IPS-18a (cell line): Measurements from ENCODE around the gene FEZF2.
A peak's percentile ranks its signal among the peaks of the same experiment; 100 is the strongest.

Source experiments
- H3K27ac ChIP-seq: one replicate; pipeline ENCODE4 v1.5.1; 2013; ENCODE audit warnings: low read length
- H3K27me3 ChIP-seq: one replicate; pipeline ENCODE4 v1.6.1; 2013; ENCODE audit warnings: mild to moderate bottlenecking, low read length; ENCODE audit not compliant: control insufficient read depth, insufficient read depth
- H3K36me3 ChIP-seq: one replicate; pipeline ENCODE4 v1.6.1; 2013; ENCODE audit warnings: low read depth, low read length; ENCODE audit not compliant: control insufficient read depth
- H3K4me1 ChIP-seq: one replicate; pipeline ENCODE4 v1.6.1; 2013; ENCODE audit warnings: low read depth, low read length; ENCODE audit not compliant: control insufficient read depth
- H3K4me3 ChIP-seq: one replicate; pipeline ENCODE4 v1.5.1; 2013; ENCODE audit warnings: low read length
- H3K9ac ChIP-seq: one replicate; pipeline ENCODE4 v1.6.1; 2013; ENCODE audit warnings: mild to moderate bottlenecking, low read length, moderate library complexity
- H3K9me3 ChIP-seq: one replicate; pipeline ENCODE4 v1.6.1; 2013; ENCODE audit warnings: low read depth, low read length; ENCODE audit not compliant: control insufficient read depth

FEZF2 gene

GRCh38 chr3:62371720-62372591 is 1.4 kb downstream of the FEZF2 start:
- Histone ChIP-seq H3K9me3 (no peaks in the 10 kb centered on the region), H3K27me3 (peaks cover 100% of the 10 kb centered on the region), H3K9ac (no peak overlapping the region), H3K27ac (no peak overlapping the region), H3K36me3 (no peaks in the 10 kb centered on the region), H3K4me3 (peak overlapping the region; percentile 25), H3K4me1 (peaks cover 65% of the 10 kb centered on the region)

- H3K9ac ChIP-seq = no peak overlapping the region
- peak overlapping the region; percentile 19 for H3K4me3 ChIP-seq
- no peaks in the 10 kb centered on the region for H3K9me3 ChIP-seq
- no peak overlapping the region for H3K27ac ChIP-seq
- H3K4me1 ChIP-seq = peaks cover 67% of the 10 kb centered on the region
- H3K36me3 ChIP-seq = no peaks in the 10 kb centered on the region
- H3K27me3 ChIP-seq = peaks cover 100% of the 10 kb centered on the region
Measured at GRCh38 chr3:62370858-62371719, 2.3 kb downstream of the FEZF2 start.

- Histone ChIP-seq H3K36me3 (no peaks in the 10 kb centered on the region), H3K9me3 (no peaks in the 10 kb centered on the region), H3K27ac (no peak overlapping the region), H3K4me3 (peak overlapping the region; percentile 19), H3K4me1 (peaks cover 61% of the 10 kb centered on the region), H3K27me3 (peaks cover 100% of the 10 kb centered on the region), H3K9ac (no peak overlapping the region)
Measured at GRCh38 chr3:62370112-62370857, 3.1 kb downstream of the FEZF2 start.

- no peak overlapping the region for H3K27ac ChIP-seq
- peak overlapping the region; percentile 52 for H3K4me3 ChIP-seq
- peaks cover 100% of the 10 kb centered on the region for H3K27me3 ChIP-seq
- H3K4me1 ChIP-seq = peaks cover 52% of the 10 kb centered on the region
- no peaks in the 10 kb centered on the region for H3K36me3 ChIP-seq
- no peaks in the 10 kb centered on the region for H3K9me3 ChIP-seq
- H3K9ac ChIP-seq = no peak overlapping the region
Measured at GRCh38 chr3:62369476-62369743, 3.9 kb downstream of the FEZF2 start.

GRCh38 chr3:62368705-62369475 is 4.5 kb downstream of the FEZF2 start:
- H3K27me3 ChIP-seq = peaks cover 100% of the 10 kb centered on the region
- no peak overlapping the region for H3K27ac ChIP-seq
- no peaks in the 10 kb centered on the region for H3K9me3 ChIP-seq
- no peak overlapping the region for H3K9ac ChIP-seq
- no peaks in the 10 kb centered on the region for H3K36me3 ChIP-seq
- H3K4me3 ChIP-seq = peak overlapping the region; percentile 52
- peaks cover 47% of the 10 kb centered on the region for H3K4me1 ChIP-seq

- Histone ChIP-seq H3K4me1 (peaks cover 45% of the 10 kb centered on the region), H3K27ac (no peak overlapping the region), H3K27me3 (peaks cover 100% of the 10 kb centered on the region), H3K9me3 (no peaks in the 10 kb centered on the region), H3K9ac (no peak overlapping the region), H3K36me3 (no peaks in the 10 kb centered on the region), H3K4me3 (peak overlapping the region; percentile 51)
Measured at GRCh38 chr3:62368290-62368704, 5.1 kb downstream of the FEZF2 start.

GRCh38 chr3:62367763-62368195 is 5.6 kb downstream of the FEZF2 start:
- Histone ChIP-seq H3K4me1 (peaks cover 40% of the 10 kb centered on the region), H3K27me3 (peaks cover 100% of the 10 kb centered on the region), H3K4me3 (peak overlapping the region; percentile 51), H3K9ac (no peak overlapping the region), H3K9me3 (no peaks in the 10 kb centered on the region), H3K27ac (no peak overlapping the region), H3K36me3 (no peaks in the 10 kb centered on the region)

GRCh38 chr3:62366126-62366484 is 7.2 kb downstream of the FEZF2 start:
- Histone ChIP-seq H3K9me3 (no peaks in the 10 kb centered on the region), H3K27me3 (peaks cover 90% of the 10 kb centered on the region), H3K36me3 (no peaks in the 10 kb centered on the region), H3K9ac (no peak overlapping the region), H3K27ac (no peak overlapping the region), H3K4me1 (peaks cover 37% of the 10 kb centered on the region), H3K4me3 (peak overlapping the region; percentile 37)

GRCh38 chr3:62365391-62366125 is 7.8 kb downstream of the FEZF2 start:
- Histone ChIP-seq H3K36me3 (no peaks in the 10 kb centered on the region), H3K9ac (no peak overlapping the region), H3K27ac (no peak overlapping the region), H3K4me1 (peaks cover 32% of the 10 kb centered on the region), H3K27me3 (peaks cover 90% of the 10 kb centered on the region), H3K4me3 (peak overlapping the region; percentile 37), H3K9me3 (no peaks in the 10 kb centered on the region)

GRCh38 chr3:62364191-62364590 is 9.2 kb downstream of the FEZF2 start:
- Histone ChIP-seq H3K27ac (no peak overlapping the region), H3K9me3 (no peaks in the 10 kb centered on the region), H3K9ac (no peak overlapping the region), H3K4me3 (no peak overlapping the region), H3K27me3 (peaks cover 82% of the 10 kb centered on the region), H3K4me1 (peaks cover 20% of the 10 kb centered on the region), H3K36me3 (no peaks in the 10 kb centered on the region)
